GM19438 (cell line): Measurements from ENCODE around the gene APOA1.
A peak's percentile ranks its signal among the peaks of the same experiment; 100 is the strongest.

Experiments used
- ATAC-seq: cut with Tn5 transposase; IDR thresholded peaks from one replicate; pipeline ENCODE4 v1.9.1; 2021; ENCODE audit warnings: low read depth; ENCODE audit not compliant: unreplicated experiment

APOA1 gene

GRCh38 chr11:116792144-116792868 lies 45.1 kb downstream of the APOA1 start:
- ATAC-seq = no peak

- no peak for ATAC-seq
Measured at GRCh38 chr11:116791813-116792143, 45.6 kb downstream of the APOA1 start, which contains the start of gene APOA5. Gene APOA5 (minus strand): TSS chr11:116791879. CDS start chr11:116791860, 19 bp downstream.

- no peak for ATAC-seq
Measured at GRCh38 chr11:116791002-116791812, 46.2 kb downstream of the APOA1 start.

GRCh38 chr11:116790167-116791001 lies 47.0 kb downstream of the APOA1 start:
- ATAC-seq = no peak

GRCh38 chr11:116788975-116789374 lies 48.4 kb downstream of the APOA1 start:
- ATAC-seq = no peak

GRCh38 chr11:116788534-116788933 lies 48.9 kb downstream of the APOA1 start:
- ATAC-seq = no peak

- peak; percentile 96 for ATAC-seq
Measured at GRCh38 chr11:116787786-116788486, 49.5 kb downstream of the APOA1 start, which contains the start of gene ZPR1. Gene ZPR1 (minus strand): TSS chr11:116788023. CDS start chr11:116787990, 33 bp downstream.

GRCh38 chr11:116787436-116787785 lies 50.0 kb downstream of the APOA1 start:
- no peak for ATAC-seq

- ATAC-seq = no peak
Measured at GRCh38 chr11:116786966-116787365, 50.5 kb downstream of the APOA1 start.

GRCh38 chr11:116786326-116786725 lies 51.1 kb downstream of the APOA1 start:
- ATAC-seq = no peak
